Embryonic facial prominence (tissue), 1 donor: ENCODE measurements around the gene BTNL2.
"Not testable (repeated sequence)": the region's sequence is repeated elsewhere in the genome, so short reads cannot be mapped to it uniquely, and the experiment has no call there.

Experiments
- DNase-seq: peaks from one replicate; pipeline ENCODE4 v3.0.0-alpha.2; 2016; ENCODE audit errors: extremely low spot score

Gene BTNL2

DNA sequence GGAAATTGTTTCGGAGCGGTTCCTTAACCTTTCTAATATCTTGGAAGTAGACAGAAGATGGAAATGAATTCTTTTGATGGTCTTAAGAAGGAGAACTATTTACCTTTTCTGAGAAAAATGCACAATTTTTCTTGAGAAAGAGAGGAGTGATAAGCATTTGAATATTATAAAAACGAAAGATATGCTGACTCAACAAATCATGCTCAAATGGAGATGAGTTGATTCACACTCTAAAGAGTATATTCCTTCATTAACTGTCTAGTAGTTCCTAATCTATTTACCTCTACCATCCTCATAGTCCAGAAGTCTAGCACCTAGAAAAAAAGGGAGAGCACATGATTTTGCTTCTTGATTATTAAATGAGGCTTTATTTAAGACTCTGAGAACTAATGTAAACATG, 39.3 kb downstream of the BTNL2 start:
- DNase-seq, result no peak

DNA sequence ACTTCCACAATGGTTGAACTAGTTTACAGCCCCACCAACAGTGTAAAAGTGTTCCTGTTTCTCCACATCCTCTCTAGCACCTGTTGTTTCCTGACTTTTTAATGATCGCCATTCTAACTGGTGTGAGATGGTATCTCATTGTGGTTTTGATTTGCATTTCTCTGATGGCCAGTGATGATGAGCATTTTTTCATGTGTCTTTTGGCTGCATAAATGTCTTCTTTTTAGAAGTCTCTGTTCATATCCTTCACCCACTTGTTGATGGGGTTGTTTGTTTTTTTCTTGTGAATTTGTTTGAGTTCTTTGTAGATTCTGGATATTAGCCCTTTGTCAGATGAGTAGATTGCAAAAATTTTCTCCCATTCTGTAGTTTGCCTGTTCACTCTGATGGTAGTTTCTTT, 47.8 kb downstream of the BTNL2 start:
- DNase-seq, result not testable (repeated sequence)

DNA sequence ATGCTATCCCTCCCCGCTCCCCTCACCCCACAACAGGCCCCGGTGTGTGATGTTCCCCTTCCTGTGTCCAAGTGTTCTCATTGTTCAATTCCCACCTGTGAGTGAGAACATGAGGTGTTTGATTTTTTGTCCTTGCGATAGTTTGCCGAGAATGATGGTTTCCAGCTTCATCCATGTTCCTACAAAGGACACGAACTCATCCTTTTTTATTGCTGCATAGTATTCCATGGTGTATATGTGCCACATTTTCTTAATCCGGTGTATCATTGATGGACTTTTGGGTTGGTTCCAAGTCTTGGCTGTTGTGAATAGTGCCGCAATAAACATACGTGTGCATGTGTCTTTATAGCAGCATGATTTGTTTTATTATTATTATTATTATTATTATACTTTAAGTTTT, 48.4 kb downstream of the BTNL2 start:
- DNase-seq, result not testable (repeated sequence)

DNA sequence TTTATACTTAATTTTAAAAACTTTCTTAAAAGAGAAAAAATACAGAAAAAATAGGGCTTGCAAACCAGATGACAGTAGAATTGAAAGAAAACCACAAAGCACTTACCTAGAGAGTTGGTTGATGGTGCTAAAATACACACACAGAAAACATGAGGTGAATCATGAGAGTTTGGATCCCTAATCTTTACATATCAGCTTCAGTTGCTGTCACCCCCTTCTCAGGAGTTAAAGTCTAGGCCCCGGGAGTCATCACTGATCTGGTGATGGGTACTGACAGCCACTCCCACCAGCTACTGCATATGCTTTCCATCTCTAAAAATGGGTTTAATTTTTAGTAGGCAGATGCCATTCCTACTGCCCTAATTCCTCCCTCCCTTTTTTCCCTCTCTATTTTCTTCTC, 52.0 kb downstream of the BTNL2 start:
- no peak for DNase-seq

DNA sequence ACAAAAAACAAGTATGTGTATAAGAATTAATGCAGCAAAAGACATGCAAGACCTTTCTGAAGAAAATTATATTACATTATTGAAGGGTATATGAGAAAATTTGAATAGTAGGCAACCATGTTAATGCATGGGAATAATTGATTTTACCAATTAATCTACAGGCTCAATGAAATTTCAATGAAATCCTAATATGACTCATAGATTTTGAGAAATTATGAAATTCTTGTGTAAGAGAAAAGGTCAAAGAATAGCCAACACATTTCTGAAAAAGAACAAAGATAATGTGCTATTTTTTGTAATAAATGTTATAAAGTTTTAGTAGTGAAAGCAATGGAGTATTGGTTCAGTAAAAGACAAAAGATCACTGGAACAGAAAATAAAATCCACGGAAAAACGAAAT, 53.6 kb downstream of the BTNL2 start:
- DNase-seq, result no peak
